HG03280 (cell line): ENCODE measurements around the gene SRC.

ENCODE experiments used
- ATAC-seq: cut with Tn5 transposase; IDR thresholded peaks from one replicate; pipeline ENCODE4 v1.9.1; 2021; ENCODE audit warnings: mild to moderate bottlenecking, moderate library complexity; ENCODE audit not compliant: unreplicated experiment

SRC gene

GRCh38 chr20:37442986-37443385, 97.0 kb downstream of the SRC start:
- no peak for ATAC-seq

DNA sequence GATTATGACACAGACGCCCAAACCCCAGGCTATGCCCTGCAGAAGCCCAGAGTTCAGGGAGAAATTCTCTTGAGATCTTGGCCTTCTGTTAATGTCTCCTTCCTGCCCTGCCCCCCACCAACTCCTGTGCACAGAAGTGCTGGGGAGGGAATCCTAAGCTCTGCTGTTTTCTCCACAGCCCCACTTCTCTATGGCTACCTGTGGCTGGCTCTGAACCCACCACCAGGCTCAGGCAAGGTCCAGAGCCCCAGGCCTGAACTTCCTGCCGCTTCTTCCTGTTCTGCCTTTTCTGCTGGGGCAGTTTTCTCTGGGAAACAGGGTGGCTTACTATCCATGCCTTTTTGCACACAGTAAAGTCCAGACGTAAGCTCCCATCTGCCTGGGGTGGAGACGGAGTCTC, 97.7 kb downstream of the SRC start:
- ATAC-seq = no peak

DNA sequence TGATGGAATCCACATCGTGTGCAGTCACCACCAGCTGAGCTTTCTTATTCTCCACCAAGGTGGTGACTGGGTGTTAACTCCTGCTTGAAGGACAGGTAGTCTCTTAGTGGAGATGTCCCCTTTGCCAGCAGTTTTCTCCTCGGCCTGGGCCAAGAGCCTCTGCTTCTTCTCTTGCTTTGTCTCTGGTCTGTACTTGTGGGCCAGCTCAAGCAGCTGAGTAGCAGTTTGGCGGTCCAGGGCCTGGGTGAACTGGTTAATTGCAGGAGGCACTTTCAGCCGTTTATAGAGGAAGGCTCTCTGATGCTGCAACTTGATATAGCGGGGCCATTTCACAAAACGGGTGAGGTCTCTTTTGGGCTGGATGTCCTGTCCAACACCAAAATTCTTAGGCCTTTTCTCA, 99.1 kb downstream of the SRC start:
- no peak for ATAC-seq

DNA sequence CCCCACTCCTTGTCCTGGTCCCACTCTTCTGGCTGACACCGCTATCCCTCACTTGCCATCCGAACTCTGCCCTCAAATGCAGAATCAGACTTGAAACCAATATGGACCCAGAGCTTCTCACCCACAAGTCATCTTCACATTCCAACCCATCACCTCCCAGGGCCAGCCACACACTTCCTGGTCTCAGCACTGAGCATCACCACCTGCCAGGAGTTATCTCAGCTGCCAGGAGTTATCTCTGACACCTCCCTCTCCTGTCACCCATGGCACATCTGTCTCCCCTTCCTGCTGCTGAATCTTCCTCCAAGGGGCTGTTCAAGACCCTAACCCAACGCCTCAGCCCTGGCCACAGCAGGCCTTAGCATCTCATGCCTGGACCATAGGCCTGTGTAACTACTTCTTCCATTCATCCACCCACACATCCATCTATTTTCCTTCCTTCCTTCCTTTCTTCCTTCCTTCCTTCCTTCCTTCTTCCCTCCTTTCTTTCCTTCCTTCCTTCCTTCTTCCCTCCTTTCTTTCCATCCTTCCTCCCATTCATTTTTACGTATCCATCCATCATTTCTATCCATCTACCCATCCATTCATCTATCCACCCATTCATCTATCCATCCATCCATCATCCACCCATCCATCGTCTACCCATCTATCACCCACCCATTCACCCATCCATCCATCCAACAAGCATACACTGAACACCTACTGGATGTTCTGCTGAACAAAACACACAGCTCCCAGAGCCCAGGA, 100.5 kb downstream of the SRC start:
- ATAC-seq = no peak

GRCh38 chr20:37447688-37448087, 101.7 kb downstream of the SRC start:
- ATAC-seq = no peak

GRCh38 chr20:37449276-37449675, 103.3 kb downstream of the SRC start:
- ATAC-seq = no peak

DNA sequence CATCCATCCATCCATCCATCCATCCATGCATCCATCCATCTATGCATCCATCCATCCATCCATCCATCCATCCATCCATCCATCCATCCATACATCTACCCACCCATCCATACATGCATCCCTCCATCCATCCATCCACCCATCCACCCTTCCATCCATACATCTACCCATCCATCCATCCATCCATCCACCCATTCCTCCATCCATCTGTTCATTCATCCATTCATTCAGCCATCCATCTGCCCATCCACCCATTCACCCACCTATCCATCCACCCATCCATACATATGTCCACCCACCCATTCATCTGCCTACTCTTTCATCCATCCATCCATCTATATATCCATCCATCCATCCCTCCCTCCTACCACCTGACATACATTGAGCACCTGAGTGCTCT, 104.4 kb downstream of the SRC start:
- no peak for ATAC-seq

DNA sequence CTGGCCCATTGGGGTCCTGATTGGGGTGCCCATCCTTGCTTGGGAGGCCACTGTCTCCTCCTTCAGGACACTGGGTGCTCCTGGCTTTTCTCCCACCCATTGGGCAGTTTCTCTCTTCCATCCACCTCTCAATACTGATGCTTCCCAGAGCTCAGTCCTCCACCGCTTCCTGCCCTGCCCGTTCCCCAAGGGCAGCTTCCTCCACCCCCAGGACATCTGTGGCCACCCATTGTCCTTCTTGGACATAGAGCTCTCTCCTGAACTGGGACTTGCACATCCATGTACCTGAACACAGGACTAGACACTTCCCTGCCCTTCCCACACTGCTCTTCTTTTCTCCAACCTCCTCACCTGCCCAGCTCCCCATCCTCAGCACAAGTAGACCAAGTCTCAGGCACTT, 105.7 kb downstream of the SRC start:
- ATAC-seq = no peak

DNA sequence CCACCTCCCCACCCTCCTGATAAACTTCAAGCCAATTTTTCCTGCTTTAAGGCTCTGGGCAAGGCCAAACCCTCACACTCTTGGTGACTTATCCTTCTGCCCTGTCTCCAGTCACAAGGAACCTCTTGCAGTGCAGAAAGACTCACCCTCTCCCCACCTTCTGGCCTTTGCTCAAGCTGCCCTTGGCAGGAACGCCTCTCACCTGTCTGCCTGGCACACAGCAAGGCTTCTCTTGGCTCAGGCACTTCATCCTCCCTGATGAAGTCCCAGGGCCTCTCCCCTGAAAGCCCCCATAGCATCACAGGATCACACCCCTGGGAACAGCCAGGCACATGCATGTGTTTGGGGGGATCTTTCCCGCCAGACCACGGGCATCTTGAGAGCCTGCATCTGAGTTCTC, 106.3 kb downstream of the SRC start:
- ATAC-seq = no peak

- no peak for ATAC-seq
These were observed 107.3 kb downstream of the SRC start for GRCh38 chr20:37453288-37453687.

- no peak for ATAC-seq
These were observed 107.9 kb downstream of the SRC start for GRCh38 chr20:37453836-37454235.

- ATAC-seq = no peak
These were observed 108.9 kb downstream of the SRC start for GRCh38 chr20:37454636-37455385.
